ENCODE results near the gene ADGRG6. TPM values are rescaled to one million over a fixed set of nuclear protein-coding genes. Genes with fewer than 3 reads are reported as not detected.

Gene ADGRG6
- total RNA-seq, 1 experiment from 2014 or later: 98.7 TPM

- no peaks in the 10 kb centered on the region for H3K27me3 ChIP-seq (replicated peaks; ENCODE audit: control insufficient read depth, insufficient read depth, low read length)
- H3K4me1 Mint-ChIP-seq (ENCODE audit: low read depth, unreplicated experiment): peaks cover 56% of the 10 kb centered on the region
- intact Hi-C loops (cut with micrococcal nuclease; ENCODE audit: unreplicated experiment): no loop called here
- H3K27me3 Mint-ChIP-seq (ENCODE audit: insufficient read depth, unreplicated experiment): no peaks in the 10 kb centered on the region
- no peak for DNase-seq
- ChIA-PET CTCF (no interaction called here), POLR2A (no interaction called here)
- no peak overlapping the region for H3K4me3 ChIP-seq (ENCODE audit: low read depth, low read length)
- peaks cover 13% of the 10 kb centered on the region for H3K36me3 Mint-ChIP-seq (ENCODE audit: insufficient read depth, unreplicated experiment)
- peaks cover 57% of the 10 kb centered on the region for H3K4me1 ChIP-seq
- TF ChIP-seq, protein P1, sequence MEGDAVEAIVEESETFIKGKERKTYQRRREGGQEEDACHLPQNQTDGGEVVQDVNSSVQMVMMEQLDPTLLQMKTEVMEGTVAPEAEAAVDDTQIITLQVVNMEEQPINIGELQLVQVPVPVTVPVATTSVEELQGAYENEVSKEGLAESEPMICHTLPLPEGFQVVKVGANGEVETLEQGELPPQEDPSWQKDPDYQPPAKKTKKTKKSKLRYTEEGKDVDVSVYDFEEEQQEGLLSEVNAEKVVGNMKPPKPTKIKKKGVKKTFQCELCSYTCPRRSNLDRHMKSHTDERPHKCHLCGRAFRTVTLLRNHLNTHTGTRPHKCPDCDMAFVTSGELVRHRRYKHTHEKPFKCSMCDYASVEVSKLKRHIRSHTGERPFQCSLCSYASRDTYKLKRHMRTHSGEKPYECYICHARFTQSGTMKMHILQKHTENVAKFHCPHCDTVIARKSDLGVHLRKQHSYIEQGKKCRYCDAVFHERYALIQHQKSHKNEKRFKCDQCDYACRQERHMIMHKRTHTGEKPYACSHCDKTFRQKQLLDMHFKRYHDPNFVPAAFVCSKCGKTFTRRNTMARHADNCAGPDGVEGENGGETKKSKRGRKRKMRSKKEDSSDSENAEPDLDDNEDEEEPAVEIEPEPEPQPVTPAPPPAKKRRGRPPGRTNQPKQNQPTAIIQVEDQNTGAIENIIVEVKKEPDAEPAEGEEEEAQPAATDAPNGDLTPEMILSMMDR (IDR thresholded peaks at IDR 0.05; ENCODE audit: insufficient read depth in 1 of 2, low read depth in 1 of 2, low read length in 1 of 2, severe bottlenecking in 1 of 2, unreplicated experiment in 1 of 2): no peak
- peak overlapping the region; percentile 59 for H3K27ac Mint-ChIP-seq (ENCODE audit: unreplicated experiment)
- no TSS peak for BruUV-seq (replicated peaks)
- peak overlapping the region; percentile 7 for H3K4me3 Mint-ChIP-seq (ENCODE audit: unreplicated experiment)
- peaks cover 28% of the 10 kb centered on the region for H3K9me3 Mint-ChIP-seq (ENCODE audit: unreplicated experiment)
- H3K36me3 ChIP-seq (ENCODE audit: control insufficient read depth, insufficient read depth, low read length): no peaks in the 10 kb centered on the region
- no peaks in the 10 kb centered on the region for H3K9me3 ChIP-seq
Measured at GRCh38 chr6:142297605-142297995, 4.2 kb upstream of the ADGRG6 start.

- Mint-ChIP-seq H3K9me3 (ENCODE audit: unreplicated experiment) (peaks cover 24% of the 10 kb centered on the region), H3K36me3 (ENCODE audit: insufficient read depth, unreplicated experiment) (peaks cover 11% of the 10 kb centered on the region), H3K4me1 (ENCODE audit: low read depth, unreplicated experiment) (peaks cover 53% of the 10 kb centered on the region), H3K4me3 (ENCODE audit: unreplicated experiment) (peak overlapping the region; percentile 7), H3K27ac (ENCODE audit: unreplicated experiment) (peak overlapping the region; percentile 59), H3K27me3 (ENCODE audit: insufficient read depth, unreplicated experiment) (no peaks in the 10 kb centered on the region)
- Histone ChIP-seq H3K36me3 (ENCODE audit: control insufficient read depth, insufficient read depth, low read length) (no peaks in the 10 kb centered on the region), H3K4me3 (ENCODE audit: low read depth, low read length) (no peak overlapping the region), H3K27me3 (replicated peaks; ENCODE audit: control insufficient read depth, insufficient read depth, low read length) (no peaks in the 10 kb centered on the region), H3K4me1 (peaks cover 52% of the 10 kb centered on the region), H3K9me3 (no peaks in the 10 kb centered on the region)
- ChIA-PET CTCF (interaction anchor here (0.6 kb wide), 1 partner anchor 19 kb away, joined by 3 read pairs; no protein-coding TSS in a partner anchor), POLR2A (no interaction called here)
- BruUV-seq (replicated peaks): no TSS peak
- peak; percentile 54 to 59 for DNase-seq
- TF ChIP-seq, protein P1 (IDR thresholded peaks at IDR 0.05; ENCODE audit: insufficient read depth in 1 of 2, low read depth in 1 of 2, low read length in 1 of 2, severe bottlenecking in 1 of 2, unreplicated experiment in 1 of 2): no peak
- intact Hi-C loops (cut with micrococcal nuclease; ENCODE audit: unreplicated experiment): loop anchor here (1.0 kb wide), 3 partner anchors 8 to 56 kb away; no protein-coding TSS in a partner anchor
Measured at GRCh38 chr6:142297996-142298753, 3.6 kb upstream of the ADGRG6 start.

DNA sequence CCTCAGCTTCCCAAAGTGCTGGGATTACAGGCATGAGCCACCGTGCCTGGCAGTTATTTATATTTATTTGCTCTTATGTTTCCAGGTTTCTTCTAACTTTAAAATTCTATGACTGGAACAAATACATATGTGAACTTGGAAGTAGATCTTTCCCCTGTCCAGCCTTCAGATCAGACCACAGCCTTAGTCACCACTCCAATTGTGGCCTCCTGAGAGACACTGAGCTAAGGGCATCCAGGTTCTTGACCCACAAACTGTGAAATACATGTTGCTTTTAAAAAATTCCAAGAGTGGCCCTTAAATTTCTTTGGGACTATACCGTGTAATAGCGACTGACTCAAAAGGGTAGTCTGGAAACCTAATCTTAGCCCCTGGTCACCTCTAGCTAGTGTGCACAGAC lies 1.5 kb upstream of the ADGRG6 start:
- Mint-ChIP-seq H3K9me3 (ENCODE audit: unreplicated experiment) (peaks cover 3% of the 10 kb centered on the region), H3K4me1 (ENCODE audit: low read depth, unreplicated experiment) (peaks cover 39% of the 10 kb centered on the region), H3K27ac (ENCODE audit: unreplicated experiment) (peak overlapping the region; percentile 87), H3K27me3 (ENCODE audit: insufficient read depth, unreplicated experiment) (no peaks in the 10 kb centered on the region), H3K4me3 (ENCODE audit: unreplicated experiment) (peak overlapping the region; percentile 92), H3K36me3 (ENCODE audit: insufficient read depth, unreplicated experiment) (peaks cover 5% of the 10 kb centered on the region)
- no peaks in the 10 kb centered on the region for H3K36me3 ChIP-seq (ENCODE audit: control insufficient read depth, insufficient read depth, low read length)
- intact Hi-C loops (cut with micrococcal nuclease; ENCODE audit: unreplicated experiment): loop anchor here (2.0 kb wide), 1 partner anchor 144 kb away; no protein-coding TSS in a partner anchor
- TF ChIP-seq, protein P1 (IDR thresholded peaks at IDR 0.05; ENCODE audit: insufficient read depth in 1 of 2, low read depth in 1 of 2, low read length in 1 of 2, severe bottlenecking in 1 of 2, unreplicated experiment in 1 of 2): no peak
- ChIA-PET POLR2A (interaction anchor here (2.1 kb wide), 1 partner anchor 9 kb away, joined by 8 read pairs; no protein-coding TSS in a partner anchor), CTCF (interaction anchor here (0.8 to 2.1 kb wide), 2 partner anchors 68 to 72 kb away, joined by 3 to 9 read pairs; no protein-coding TSS in a partner anchor)
- H3K4me1 ChIP-seq: peaks cover 57% of the 10 kb centered on the region
- H3K9me3 ChIP-seq: no peaks in the 10 kb centered on the region
- peak overlapping the region; percentile 68 for H3K4me3 ChIP-seq (ENCODE audit: low read depth, low read length)
- BruUV-seq (replicated peaks): no TSS peak
- no peaks in the 10 kb centered on the region for H3K27me3 ChIP-seq (replicated peaks; ENCODE audit: control insufficient read depth, insufficient read depth, low read length)
- DNase-seq: no peak

Data from Caco-2 (cell line).